NCI-H2227 treated with DMSO at 0.1 percent for 48 hours (cell line): ENCODE results near the gene CNTD1.

ENCODE experiments used
- DNase-seq: peaks from one replicate; lab custom pipeline; 2025; lab: John Stamatoyannopoulos, UW

CNTD1 gene

GRCh38 chr17:42806249-42806648 is 7.6 kb downstream of the CNTD1 start:
- no peak for DNase-seq

GRCh38 chr17:42809250-42809649 is 10.6 kb downstream of the CNTD1 start:
- DNase-seq: no peak

GRCh38 chr17:42814633-42815399 is 16.2 kb downstream of the CNTD1 start:
- peak; percentile 29 for DNase-seq

- no peak for DNase-seq
Observed at GRCh38 chr17:42817866-42818265, 19.2 kb downstream of the CNTD1 start.

- no peak for DNase-seq
Observed at GRCh38 chr17:42818379-42818778, 19.7 kb downstream of the CNTD1 start.

- DNase-seq: peak; percentile 41
Observed at GRCh38 chr17:42819939-42820535, 21.4 kb downstream of the CNTD1 start.

GRCh38 chr17:42821176-42821575 is 22.5 kb downstream of the CNTD1 start:
- no peak for DNase-seq

- DNase-seq: no peak
Observed at GRCh38 chr17:42827472-42827871, 28.8 kb downstream of the CNTD1 start.

GRCh38 chr17:42830971-42831370 is 32.3 kb downstream of the CNTD1 start:
- DNase-seq: no peak

- no peak for DNase-seq
Observed at GRCh38 chr17:42832213-42832933, 33.7 kb downstream of the CNTD1 start.

GRCh38 chr17:42832934-42833766 is 34.5 kb downstream of the CNTD1 start, which contains the start of gene PSME3:
TSS of gene PSME3 (plus strand) at chr17:42833397. CDS start at chr17:42833632, 235 bp downstream.
- DNase-seq: peak; percentile 97

- no peak for DNase-seq
Observed at GRCh38 chr17:42833767-42834422, 35.2 kb downstream of the CNTD1 start.

GRCh38 chr17:42835732-42836131 is 37.1 kb downstream of the CNTD1 start:
- DNase-seq: no peak

- DNase-seq: no peak
Observed at GRCh38 chr17:42841975-42842685, 43.5 kb downstream of the CNTD1 start.

GRCh38 chr17:42843358-42843934 is 44.8 kb downstream of the CNTD1 start:
- peak; percentile 68 for DNase-seq

- DNase-seq: no peak
Observed at GRCh38 chr17:42844271-42844670, 45.6 kb downstream of the CNTD1 start, which contains the start of gene AOC2. TSS of gene AOC2 (plus strand) at chr17:42844580. CDS start at chr17:42844627, 47 bp downstream.

- no peak for DNase-seq
Observed at GRCh38 chr17:42844761-42845555, 46.3 kb downstream of the CNTD1 start.

GRCh38 chr17:42845556-42845917 is 46.9 kb downstream of the CNTD1 start:
- no peak for DNase-seq

GRCh38 chr17:42845918-42846593 is 47.4 kb downstream of the CNTD1 start:
- no peak for DNase-seq
